NCI-H146 treated with DMSO at 0.1 percent for 48 hours (cell line): ENCODE results near the gene THUMPD1.
"Not testable (repeated sequence)": the region's sequence is repeated elsewhere in the genome, so short reads cannot be mapped to it uniquely, and the experiment has no call there.

Experiments
- DNase-seq: peaks from one replicate; lab custom pipeline; 2025; ENCODE audit not compliant: unreplicated experiment; lab: John Stamatoyannopoulos, UW

THUMPD1 gene

DNA sequence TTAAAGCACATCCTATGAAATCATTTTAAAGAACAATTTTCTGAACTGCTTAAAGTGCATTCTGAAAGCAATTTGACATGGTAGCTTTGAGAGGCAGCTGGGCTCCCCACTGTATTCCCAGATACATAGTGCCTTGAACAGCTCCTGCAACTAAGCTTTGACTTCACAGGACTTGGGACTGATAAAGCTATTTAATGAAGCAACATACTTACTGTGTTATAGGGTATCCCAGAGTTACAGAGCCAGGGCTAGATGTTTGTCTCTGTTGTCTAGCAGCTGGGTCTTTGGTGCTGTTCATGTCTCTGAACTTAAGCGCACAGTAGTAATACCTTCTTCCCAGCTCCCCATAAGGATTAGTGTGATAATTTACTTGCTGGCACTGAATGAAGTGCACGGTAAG is 45.0 kb downstream of the THUMPD1 start:
- DNase-seq: no peak

DNA sequence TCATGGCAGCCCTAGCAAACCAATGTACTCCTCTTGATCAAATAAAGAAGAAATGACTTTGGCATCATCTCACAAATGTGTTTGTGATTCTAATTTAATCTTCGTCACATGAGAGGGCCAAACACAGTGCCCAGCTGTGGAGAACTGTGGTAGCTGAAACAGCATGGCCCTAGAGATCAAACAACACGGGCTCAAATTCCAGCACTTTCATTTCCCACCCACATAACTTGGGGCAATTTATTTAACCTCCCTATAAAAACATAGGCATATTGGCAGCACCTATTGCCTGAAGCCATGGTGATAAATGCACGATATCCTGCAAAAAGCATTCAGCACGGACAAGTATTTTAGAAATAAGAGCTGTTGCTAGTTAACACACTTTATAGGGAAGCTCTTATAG is 46.6 kb downstream of the THUMPD1 start:
- no peak for DNase-seq

DNA sequence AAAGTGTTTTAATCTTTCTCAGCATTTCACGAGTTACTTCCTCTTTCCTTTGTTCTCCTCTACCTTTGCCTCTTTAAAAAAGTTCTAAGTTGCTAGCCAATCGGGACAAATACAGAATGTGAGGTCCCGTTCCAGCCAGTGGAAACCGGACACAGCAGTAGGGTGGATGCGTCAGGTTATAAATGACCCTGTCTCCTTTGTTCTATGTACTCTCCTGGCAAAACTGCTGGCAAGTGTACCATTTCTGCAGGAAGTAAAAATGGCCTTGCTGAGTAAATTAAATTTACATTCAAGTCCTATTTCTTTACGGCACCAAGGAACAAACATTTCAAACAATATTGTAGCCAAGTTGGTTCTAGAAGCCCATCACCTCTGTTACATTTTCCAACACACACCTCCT is 47.5 kb downstream of the THUMPD1 start:
- not testable (repeated sequence) for DNase-seq

DNA sequence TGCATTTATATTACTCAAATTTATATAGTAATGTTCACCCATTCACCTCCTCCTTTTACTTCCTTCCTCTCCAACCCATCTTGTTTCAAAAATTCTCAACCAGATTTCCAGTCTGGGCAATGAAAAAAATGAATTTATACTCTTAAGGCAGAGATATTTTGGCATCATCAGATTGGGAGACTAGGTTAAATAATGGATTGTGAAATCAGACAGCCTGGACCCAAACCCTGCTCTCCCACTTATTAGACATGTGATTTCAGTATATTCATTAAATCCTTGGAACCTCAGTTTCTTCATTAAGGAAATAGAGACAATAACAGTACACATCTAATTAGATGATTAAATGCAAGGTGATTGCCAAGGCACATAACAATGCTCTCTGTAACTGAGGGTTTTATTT is 52.0 kb downstream of the THUMPD1 start:
- no peak for DNase-seq

GRCh38 chr16:20683812-20684211 is 57.8 kb downstream of the THUMPD1 start:
- DNase-seq: no peak
